Astrocyte of the cerebellum (primary cell): ENCODE measurements around the gene ASPSCR1.

Experiments used
- DNase-seq: peaks from one replicate; pipeline ENCODE4 v3.0.0-alpha.2; 2011; ENCODE audit warnings: low read depth
- H3K4me3 ChIP-seq: 2 replicates; pipeline ENCODE4 v1.5.1; 2011; ENCODE audit warnings: mild to moderate bottlenecking, low read depth, low read length, moderate library complexity
- in situ Hi-C: cut with HindIII; loops from 2 replicates; pipeline ENCODE4 v1.10.0; 2017; ENCODE audit warnings: low sequenced_read_pairs
- TF ChIP-seq, protein P1 (sequence below): IDR thresholded peaks from 2 replicates; pipeline ENCODE4 v1.5.1; 2012; ENCODE audit warnings: low read length, low read depth, moderate library complexity, mild to moderate bottlenecking; ENCODE audit errors: missing control alignments

The ASPSCR1 gene

DNA sequence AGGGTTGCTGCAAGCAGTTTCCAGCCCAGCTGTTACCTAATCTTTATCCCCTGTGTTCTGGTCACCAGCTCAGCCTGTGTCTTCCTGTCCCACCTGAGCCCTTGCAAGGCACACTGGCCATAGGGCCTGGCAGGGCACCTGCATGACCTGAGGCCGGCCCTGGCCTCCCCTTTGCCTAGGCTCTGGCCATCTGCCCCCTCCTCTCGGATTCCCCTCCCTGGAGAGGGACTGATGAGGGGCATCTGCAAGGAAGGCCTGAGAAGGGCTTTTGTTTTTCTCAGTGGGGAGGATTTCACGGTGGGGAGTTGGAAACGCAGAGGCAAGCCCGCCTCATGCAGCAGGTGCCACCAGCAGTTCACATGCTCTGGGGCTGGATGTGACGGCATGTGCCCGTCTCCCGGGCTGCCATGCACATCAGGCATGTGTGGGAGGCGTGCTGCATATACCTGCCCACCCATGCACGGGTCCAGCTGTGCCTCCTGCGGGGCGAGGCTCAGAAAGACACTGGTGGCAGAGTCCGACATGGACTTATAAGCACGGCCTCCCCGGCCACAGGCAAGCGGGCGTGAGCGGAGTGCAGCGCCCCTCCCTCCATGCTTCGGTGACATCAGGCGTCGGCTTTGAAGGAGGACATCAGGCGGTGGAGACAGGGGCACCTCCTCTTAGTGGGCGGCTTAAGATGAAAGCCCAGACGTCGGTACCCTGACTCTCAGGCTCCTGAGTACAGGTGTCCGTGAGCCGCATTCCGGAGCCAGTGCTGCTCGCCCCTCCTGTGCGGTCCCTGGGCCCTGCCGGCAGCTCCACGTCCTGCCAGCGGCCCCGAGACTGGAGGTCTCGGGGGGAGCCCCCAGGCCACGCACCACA, 16.5 kb downstream of the ASPSCR1 start:
- TF ChIP-seq, protein P1, sequence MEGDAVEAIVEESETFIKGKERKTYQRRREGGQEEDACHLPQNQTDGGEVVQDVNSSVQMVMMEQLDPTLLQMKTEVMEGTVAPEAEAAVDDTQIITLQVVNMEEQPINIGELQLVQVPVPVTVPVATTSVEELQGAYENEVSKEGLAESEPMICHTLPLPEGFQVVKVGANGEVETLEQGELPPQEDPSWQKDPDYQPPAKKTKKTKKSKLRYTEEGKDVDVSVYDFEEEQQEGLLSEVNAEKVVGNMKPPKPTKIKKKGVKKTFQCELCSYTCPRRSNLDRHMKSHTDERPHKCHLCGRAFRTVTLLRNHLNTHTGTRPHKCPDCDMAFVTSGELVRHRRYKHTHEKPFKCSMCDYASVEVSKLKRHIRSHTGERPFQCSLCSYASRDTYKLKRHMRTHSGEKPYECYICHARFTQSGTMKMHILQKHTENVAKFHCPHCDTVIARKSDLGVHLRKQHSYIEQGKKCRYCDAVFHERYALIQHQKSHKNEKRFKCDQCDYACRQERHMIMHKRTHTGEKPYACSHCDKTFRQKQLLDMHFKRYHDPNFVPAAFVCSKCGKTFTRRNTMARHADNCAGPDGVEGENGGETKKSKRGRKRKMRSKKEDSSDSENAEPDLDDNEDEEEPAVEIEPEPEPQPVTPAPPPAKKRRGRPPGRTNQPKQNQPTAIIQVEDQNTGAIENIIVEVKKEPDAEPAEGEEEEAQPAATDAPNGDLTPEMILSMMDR, result no peak
- no peak for DNase-seq
- no peak overlapping the region for H3K4me3 ChIP-seq
- in situ Hi-C loops, result no loop called here

DNA sequence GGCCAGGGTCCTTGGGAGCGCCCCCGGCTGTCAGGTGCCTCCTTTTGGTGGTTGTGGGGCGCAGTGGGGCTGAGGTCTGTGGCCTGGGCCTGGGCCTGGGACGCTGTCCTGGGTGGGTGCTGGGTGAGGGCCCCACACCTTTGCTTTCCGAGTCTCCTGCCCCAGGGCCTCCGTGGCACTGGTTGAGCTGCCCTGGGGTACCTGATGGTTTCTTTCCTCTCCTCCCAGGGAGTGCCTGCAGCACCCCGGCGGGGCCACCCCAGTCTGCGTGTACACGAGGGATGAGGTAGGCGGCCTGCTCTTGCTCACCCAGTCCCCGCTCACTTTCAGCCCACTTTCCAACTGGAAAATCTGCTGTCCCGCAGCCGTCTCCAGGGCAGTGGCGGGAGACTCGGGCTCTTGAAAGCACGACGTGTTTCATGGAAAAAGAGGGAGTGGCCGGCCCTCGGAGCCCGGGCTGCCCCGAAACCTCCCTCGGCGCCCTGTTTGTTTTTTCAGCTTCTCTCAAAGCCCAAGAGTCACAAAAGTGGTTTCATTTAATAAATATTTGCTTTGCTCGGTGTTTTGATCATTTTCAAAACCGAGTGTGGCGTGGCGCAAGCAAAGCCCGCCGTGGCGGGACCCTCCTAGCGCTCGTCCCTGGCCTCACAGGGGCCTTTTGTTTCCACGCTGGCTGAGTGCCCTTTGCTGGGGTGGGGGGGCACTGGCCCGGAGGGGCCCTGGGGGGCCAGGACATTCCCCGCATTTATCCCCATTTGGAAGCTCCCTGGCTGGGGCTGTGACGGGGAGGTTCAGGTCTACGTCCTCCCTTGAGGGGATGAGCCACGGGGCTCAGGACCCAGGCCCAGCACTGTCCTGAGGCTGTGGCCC, 17.4 kb downstream of the ASPSCR1 start:
- no peak overlapping the region for H3K4me3 ChIP-seq
- in situ Hi-C loops, result no loop called here
- TF ChIP-seq, protein P1, result no peak
- no peak for DNase-seq

DNA sequence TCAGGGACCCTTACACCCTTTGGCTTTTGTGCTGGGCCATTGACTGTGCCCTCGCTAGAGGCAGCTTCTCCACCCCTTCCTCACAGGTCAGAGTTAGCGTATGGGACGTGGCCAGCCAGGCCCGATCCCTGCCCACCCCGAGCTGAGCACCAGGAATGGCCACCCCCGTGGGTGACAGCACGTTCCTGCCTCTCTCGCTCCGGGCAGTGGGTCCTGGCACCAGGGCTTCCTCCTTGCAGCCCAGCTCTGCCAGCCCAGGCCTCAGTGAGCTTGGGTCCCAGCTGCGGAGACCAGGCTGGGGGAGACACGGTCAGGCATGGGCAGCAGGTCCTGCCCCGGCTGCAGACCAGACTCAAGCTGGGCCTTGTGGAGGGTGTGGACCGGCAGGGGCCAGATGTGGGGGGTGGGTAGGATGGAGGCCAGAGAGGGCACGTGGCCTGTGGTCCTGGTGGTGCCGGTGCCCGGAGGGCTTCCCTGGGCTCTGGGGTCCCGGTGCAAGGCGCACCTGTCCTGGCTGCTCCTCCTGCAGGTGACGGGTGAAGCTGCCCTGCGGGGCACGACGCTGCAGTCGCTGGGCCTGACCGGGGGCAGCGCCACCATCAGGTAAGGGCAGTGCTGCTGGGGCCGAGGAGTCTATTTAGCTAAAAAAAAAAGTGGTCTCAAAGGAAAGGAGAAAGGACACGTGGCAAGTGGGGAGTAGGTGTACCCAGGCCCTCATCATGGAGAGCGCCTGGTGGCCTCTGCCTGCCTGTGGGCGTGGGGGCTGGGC, 18.2 kb downstream of the ASPSCR1 start:
- in situ Hi-C loops, result no loop called here
- no peak for DNase-seq

DNA sequence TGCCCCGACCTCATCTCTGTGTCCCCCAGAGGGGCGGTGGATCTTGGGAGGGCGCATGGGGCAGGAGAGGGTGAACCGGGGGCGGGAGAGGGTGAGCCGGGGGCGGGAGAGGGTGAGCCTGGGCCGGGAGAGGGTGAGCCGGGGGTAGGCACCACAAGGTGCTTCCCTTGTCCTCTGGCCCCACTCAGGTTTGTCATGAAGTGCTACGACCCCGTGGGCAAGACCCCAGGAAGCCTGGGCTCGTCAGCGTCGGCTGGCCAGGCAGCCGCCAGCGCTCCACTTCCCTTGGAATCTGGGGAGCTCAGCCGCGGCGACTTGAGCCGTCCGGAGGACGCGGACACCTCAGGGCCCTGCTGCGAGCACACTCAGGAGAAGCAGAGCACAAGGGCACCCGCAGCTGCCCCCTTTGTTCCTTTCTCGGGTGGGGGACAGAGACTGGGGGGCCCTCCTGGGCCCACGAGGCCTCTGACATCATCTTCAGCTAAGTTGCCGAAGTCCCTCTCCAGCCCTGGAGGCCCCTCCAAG, 18.9 kb downstream of the ASPSCR1 start:
- TF ChIP-seq, protein P1, result no peak
- in situ Hi-C loops, result no loop called here
- DNase-seq, result no peak
- H3K4me3 ChIP-seq, result no peak overlapping the region

More for the DNA sequence above, 18.2 kb downstream of the ASPSCR1 start:
- TF ChIP-seq, protein P1, result no peak
- no peak overlapping the region for H3K4me3 ChIP-seq

DNA sequence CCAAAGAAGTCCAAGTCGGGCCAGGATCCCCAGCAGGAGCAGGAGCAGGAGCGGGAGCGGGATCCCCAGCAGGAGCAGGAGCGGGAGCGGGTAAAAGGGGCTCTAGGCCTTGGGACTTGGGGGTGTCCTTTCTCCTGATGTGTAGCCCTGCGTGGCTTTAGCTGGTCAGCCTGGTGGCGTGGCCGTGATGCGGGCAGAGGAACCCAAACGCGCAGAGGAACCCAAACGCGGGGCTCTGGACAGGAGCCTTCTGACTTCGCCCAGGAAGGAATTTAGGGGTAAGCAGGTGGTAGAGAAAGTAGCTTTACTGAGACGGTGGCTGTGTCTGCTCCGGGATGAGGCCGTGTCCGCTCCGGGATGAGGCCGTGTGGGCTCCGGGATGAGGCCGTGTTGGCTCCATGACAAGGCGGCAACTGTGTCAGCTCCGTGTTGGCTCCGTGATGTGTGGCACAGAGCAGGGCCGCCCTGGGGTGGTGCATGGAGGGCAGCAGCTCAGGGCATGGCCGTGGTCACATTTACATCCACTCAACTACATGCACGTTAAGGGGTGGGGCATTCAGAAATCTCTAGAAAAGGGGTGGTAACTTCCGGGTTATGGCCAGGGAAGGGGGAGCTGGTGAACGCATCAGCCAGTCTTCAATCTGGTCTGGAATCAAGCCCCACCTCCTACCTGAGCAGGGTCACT, 19.5 kb downstream of the ASPSCR1 start:
- in situ Hi-C loops, result no loop called here

More for the DNA sequence above, 19.5 kb downstream of the ASPSCR1 start:
- DNase-seq, result no peak
- TF ChIP-seq, protein P1, result no peak
- no peak overlapping the region for H3K4me3 ChIP-seq
